H1 (cell line): Measurements from ENCODE around the gene TMEM176B.

ENCODE experiments used
- BRCA1 ChIP-seq: IDR thresholded peaks from 2 replicates; pipeline ENCODE4 v1.6.1; 2012; ENCODE audit warnings: low read depth, low read length, improper control_type of control experiment
- CEBPB ChIP-seq: IDR thresholded peaks from 2 replicates; pipeline ENCODE4 v1.6.1; 2012; ENCODE audit warnings: low read depth, low read length
- POLR2A ChIP-seq, 2 experiments: IDR thresholded peaks; 1 replicate in 1 of 2; 2 replicates in 1 of 2; pipeline ENCODE4 v1.6.1; 2011; ENCODE audit warnings: low read depth in 2 of 2, low read length in 2 of 2, mild to moderate bottlenecking in 2 of 2; ENCODE audit errors: control extremely low read depth in 1 of 2
- SIN3A ChIP-seq, 2 experiments: IDR thresholded peaks in 1 of 2; conservative IDR thresholded peaks in 1 of 2; 2 replicates each; pipeline ENCODE4 v1.6.1; 2011 to 2012; ENCODE audit warnings: low read length in 2 of 2, improper control_type of control experiment in 1 of 2, low read depth in 1 of 2, mild to moderate bottlenecking in 1 of 2
- TF ChIP-seq, protein P1 (sequence below): IDR thresholded peaks from 2 replicates; pipeline ENCODE4 v1.6.1; 2011; ENCODE audit warnings: low read depth, mild to moderate bottlenecking, low read length; ENCODE audit not compliant: insufficient read depth
- TF ChIP-seq, protein P2 (sequence below), 3 experiments: IDR thresholded peaks; 1 replicate in 2 of 3; 2 replicates in 1 of 3; pipeline versions ENCODE4 v1.5.1 to v1.6.1; 2011; ENCODE audit warnings: low read length in 3 of 3, mild to moderate bottlenecking in 3 of 3, inconsistent platforms in 2 of 3, low read depth in 1 of 3, moderate library complexity in 1 of 3; ENCODE audit not compliant: insufficient read depth in 1 of 3; ENCODE audit errors: control extremely low read depth in 1 of 3

DNA sequence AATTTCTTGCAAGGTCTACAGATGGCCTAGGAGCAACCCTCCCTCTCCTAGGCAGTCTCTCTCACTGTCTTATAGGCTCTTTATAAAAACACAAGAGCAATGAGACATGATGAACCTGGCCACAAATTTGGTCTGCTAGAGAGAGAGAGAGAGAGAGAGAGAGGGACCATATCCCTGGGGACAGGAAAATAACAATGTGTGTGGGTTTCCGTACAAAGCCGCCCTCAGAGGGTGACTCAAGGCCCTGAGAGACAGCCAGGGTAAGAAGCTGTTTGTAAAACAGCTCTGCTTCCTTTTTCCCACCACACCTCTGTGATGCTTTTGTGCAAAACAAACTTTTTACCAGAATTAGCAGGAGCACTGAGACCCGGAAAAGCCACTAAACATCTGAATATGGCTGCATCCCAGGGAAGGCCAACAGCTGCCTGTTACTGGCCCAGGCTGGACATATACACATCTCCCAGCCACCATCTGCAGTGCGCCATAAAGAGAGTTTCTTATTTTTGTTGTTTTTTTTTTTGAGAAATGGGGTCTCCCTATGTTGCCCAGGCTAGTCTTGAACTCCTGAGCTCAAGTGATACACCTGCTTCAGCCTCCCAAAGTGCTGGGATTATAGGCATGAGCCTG is 44.6 kb downstream of the TMEM176B start:
- TF ChIP-seq BRCA1 (no peak), POLR2A (IDR thresholded peaks at IDR 0.05; ENCODE audit: control extremely low read depth in 1 of 2, low read depth in 2 of 2, low read length in 2 of 2) (no peak), SIN3A (conservative IDR thresholded peaks at IDR 0.05 in 1 of 2, IDR thresholded peaks at IDR 0.05 in 1 of 2; ENCODE audit: low read depth in 1 of 2, low read length in 2 of 2) (no peak), CEBPB (no peak)
- TF ChIP-seq, protein P1, sequence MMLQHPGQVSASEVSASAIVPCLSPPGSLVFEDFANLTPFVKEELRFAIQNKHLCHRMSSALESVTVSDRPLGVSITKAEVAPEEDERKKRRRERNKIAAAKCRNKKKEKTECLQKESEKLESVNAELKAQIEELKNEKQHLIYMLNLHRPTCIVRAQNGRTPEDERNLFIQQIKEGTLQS = no peak
- TF ChIP-seq, protein P2, sequence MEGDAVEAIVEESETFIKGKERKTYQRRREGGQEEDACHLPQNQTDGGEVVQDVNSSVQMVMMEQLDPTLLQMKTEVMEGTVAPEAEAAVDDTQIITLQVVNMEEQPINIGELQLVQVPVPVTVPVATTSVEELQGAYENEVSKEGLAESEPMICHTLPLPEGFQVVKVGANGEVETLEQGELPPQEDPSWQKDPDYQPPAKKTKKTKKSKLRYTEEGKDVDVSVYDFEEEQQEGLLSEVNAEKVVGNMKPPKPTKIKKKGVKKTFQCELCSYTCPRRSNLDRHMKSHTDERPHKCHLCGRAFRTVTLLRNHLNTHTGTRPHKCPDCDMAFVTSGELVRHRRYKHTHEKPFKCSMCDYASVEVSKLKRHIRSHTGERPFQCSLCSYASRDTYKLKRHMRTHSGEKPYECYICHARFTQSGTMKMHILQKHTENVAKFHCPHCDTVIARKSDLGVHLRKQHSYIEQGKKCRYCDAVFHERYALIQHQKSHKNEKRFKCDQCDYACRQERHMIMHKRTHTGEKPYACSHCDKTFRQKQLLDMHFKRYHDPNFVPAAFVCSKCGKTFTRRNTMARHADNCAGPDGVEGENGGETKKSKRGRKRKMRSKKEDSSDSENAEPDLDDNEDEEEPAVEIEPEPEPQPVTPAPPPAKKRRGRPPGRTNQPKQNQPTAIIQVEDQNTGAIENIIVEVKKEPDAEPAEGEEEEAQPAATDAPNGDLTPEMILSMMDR (IDR thresholded peaks at IDR 0.05; ENCODE audit: control extremely low read depth in 1 of 3, insufficient read depth in 1 of 3, low read depth in 1 of 3, low read length in 3 of 3) = no peak
